A673 (cell line): ENCODE results near the gene GPC6.

Experiments
- CTCF ChIP-seq: fragments of 300-800, 200-600 bp; sonication (generic); conservative IDR thresholded peaks from 2 replicates; pipeline ENCODE4 v1.5.1; 2017; ENCODE audit warnings: low read depth, mild to moderate bottlenecking, antibody characterized with exemption, low read length, moderate library complexity, mixed read lengths
- EZH2 ChIP-seq: fragments of 200-600 bp; sonication (generic); IDR thresholded peaks from 2 replicates; pipeline ENCODE4 v1.6.1; 2017; ENCODE audit warnings: borderline replicate concordance, low read depth, mild to moderate bottlenecking, mixed read lengths, antibody characterized with exemption, low read length; ENCODE audit not compliant: poor library complexity, severe bottlenecking

DNA sequence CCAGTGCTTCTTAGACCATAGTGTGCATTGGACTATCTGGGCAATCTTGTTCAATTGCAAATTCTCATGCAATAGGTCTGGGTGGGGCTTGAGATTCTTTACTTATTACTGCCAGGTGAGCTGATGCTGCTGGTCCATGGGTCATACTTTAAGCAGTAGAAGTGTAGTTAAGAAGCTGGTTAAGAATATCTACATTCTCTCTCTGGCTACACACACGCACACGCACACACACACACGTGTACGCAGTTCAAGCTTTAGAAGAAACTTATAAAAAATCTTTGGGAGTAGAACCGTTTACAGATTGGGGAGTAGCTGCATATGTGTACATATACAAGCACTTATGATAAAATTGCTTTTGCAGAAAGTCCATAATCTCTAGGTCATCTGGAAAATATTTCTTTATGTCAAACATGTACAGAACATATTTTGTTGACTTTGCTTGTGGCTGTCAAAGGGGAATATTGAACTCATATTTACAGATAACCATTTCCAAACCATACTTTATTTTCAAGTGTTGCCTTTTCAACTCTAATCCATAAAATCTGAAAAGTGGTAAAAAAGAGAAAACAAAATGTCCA lies 99.7 kb downstream of the GPC6 start:
- TF ChIP-seq CTCF (no peak), EZH2 (no peak)
